H1 (cell line): ENCODE results near the gene LUC7L3. TPM values are rescaled to one million over a fixed set of nuclear protein-coding genes. Genes with fewer than 3 reads are reported as not detected.
A peak's percentile ranks its signal among the peaks of the same experiment; 100 is the strongest.

Source experiments
- CTCF ChIA-PET: fragments of 300-600 bp; sonication (Branson Sonifier 250); formaldehyde crosslinking; loops from one replicate; lab custom pipeline; 2021; ENCODE audit not compliant: partially characterized antibody; lab: Charles Lee
- POLR2A ChIA-PET: fragments of 300-600 bp; sonication (Branson Sonifier 250); formaldehyde crosslinking; loops from one replicate; lab custom pipeline; 2021; ENCODE audit warnings: inconsistent platforms; ENCODE audit not compliant: partially characterized antibody; lab: Charles Lee
- DNase-seq, 2 experiments: peaks; one replicate each; pipeline versions ENCODE4 v3.0.0 to v3.0.0-alpha.2; 2010 to 2022; ENCODE audit warnings: low spot score in 2 of 2, low read depth in 1 of 2, mixed read lengths in 1 of 2
- FAIRE-seq: peaks from 2 replicates; lab custom pipeline; 2011; peaks lifted over from hg19 to GRCh38; lab: Jason Lieb, UNC
- H2AFZ ChIP-seq: 2 replicates; pipeline ENCODE4 v1.8.1; 2012; ENCODE audit warnings: low read length, inconsistent platforms
- H2AK5ac ChIP-seq: 2 replicates; pipeline ENCODE4 v1.6.1; 2013; ENCODE audit warnings: low read depth, low read length
- H2BK120ac ChIP-seq: replicated peaks from 2 replicates; pipeline ENCODE3; 2013; ENCODE audit warnings: low read depth, low read length, inconsistent platforms
- H2BK12ac ChIP-seq: 2 replicates; pipeline ENCODE4 v1.6.1; 2013; ENCODE audit warnings: low read depth, low read length
- H2BK15ac ChIP-seq: 2 replicates; pipeline ENCODE4 v1.6.1; 2013; ENCODE audit warnings: low read length
- H2BK20ac ChIP-seq: 2 replicates; pipeline ENCODE4 v1.6.1; 2013; ENCODE audit warnings: low read length
- H2BK5ac ChIP-seq: 2 replicates; pipeline ENCODE4 v1.6.1; 2013; ENCODE audit warnings: low read depth, low read length
- H3K14ac ChIP-seq: 2 replicates; pipeline ENCODE4 v1.6.1; 2013; ENCODE audit warnings: inconsistent platforms; ENCODE audit not compliant: insufficient read length
- H3K18ac ChIP-seq: 2 replicates; pipeline ENCODE4 v1.6.1; 2013; ENCODE audit warnings: low read length; ENCODE audit errors: extremely low read depth
- H3K23ac ChIP-seq: 2 replicates; pipeline ENCODE4 v1.6.1; 2013; ENCODE audit warnings: inconsistent platforms; ENCODE audit not compliant: insufficient read length
- H3K23me2 ChIP-seq: 2 replicates; pipeline ENCODE4 v1.6.1; 2013; ENCODE audit warnings: low read depth, low read length
- H3K27ac ChIP-seq: 2 replicates; pipeline ENCODE4 v1.6.1; 2011; ENCODE audit warnings: low read depth, low read length, inconsistent platforms
- H3K27me3 ChIP-seq, 4 experiments: replicated peaks in 1 of 4; 1 replicate in 1 of 4; 2 replicates in 3 of 4; pipeline versions ENCODE4 v1.6.1 to v1.8.1; 2011 to 2013; ENCODE audit warnings: low read length in 3 of 4, mild to moderate bottlenecking in 3 of 4, inconsistent platforms in 2 of 4, mixed read lengths in 2 of 4, moderate library complexity in 1 of 4; ENCODE audit not compliant: control insufficient read depth in 3 of 4, insufficient read depth in 3 of 4; ENCODE audit errors: extremely low read depth in 1 of 4
- H3K36me3 ChIP-seq, 4 experiments: 2 replicates each; pipeline versions ENCODE4 v1.6.1 to v1.8.1; 2011 to 2013; ENCODE audit warnings: mild to moderate bottlenecking in 4 of 4, low read length in 3 of 4, moderate library complexity in 2 of 4, control low read depth in 1 of 4, inconsistent platforms in 1 of 4; ENCODE audit not compliant: insufficient read depth in 4 of 4, control insufficient read depth in 2 of 4
- H3K4ac ChIP-seq: replicated peaks from 2 replicates; pipeline ENCODE3; 2013; ENCODE audit warnings: low read length, low read depth, mixed read lengths, inconsistent platforms; ENCODE audit not compliant: insufficient read length
- H3K4me1 ChIP-seq, 4 experiments: replicated peaks in 1 of 4; 1 replicate in 1 of 4; 2 replicates in 3 of 4; pipeline versions ENCODE4 v1.6.1 to v1.8.1; 2011 to 2013; ENCODE audit warnings: low read length in 3 of 4, inconsistent platforms in 2 of 4, mixed read lengths in 1 of 4; ENCODE audit not compliant: insufficient read depth in 4 of 4, control insufficient read depth in 3 of 4
- H3K4me2 ChIP-seq, 2 experiments: 2 replicates each; pipeline versions ENCODE4 v1.6.1 to v1.8.1; 2011 to 2013; ENCODE audit warnings: low read depth in 2 of 2, low read length in 2 of 2, control low read depth in 1 of 2, inconsistent platforms in 1 of 2, mild to moderate bottlenecking in 1 of 2; ENCODE audit not compliant: insufficient read depth in 1 of 2
- H3K4me3 ChIP-seq, 4 experiments: fragments of 200-600, 300-600 bp in 1 of 4; sonication (generic), shearing (Covaris generic), sonication (Bioruptor Twin) in 1 of 4; 2 replicates each; pipeline versions ENCODE4 v1.5.1 to v1.8.1; 2011 to 2016; ENCODE audit warnings: low read length in 4 of 4, low read depth in 3 of 4, control low read depth in 2 of 4, inconsistent platforms in 2 of 4, mild to moderate bottlenecking in 2 of 4, mixed read lengths in 1 of 4, moderate library complexity in 1 of 4; ENCODE audit not compliant: insufficient read depth in 2 of 4; ENCODE audit errors: extremely low read depth in 1 of 4
- H3K56ac ChIP-seq: replicated peaks from 2 replicates; pipeline ENCODE3; 2013; ENCODE audit warnings: low read depth, mild to moderate bottlenecking, mixed read lengths, low read length, inconsistent platforms; ENCODE audit not compliant: insufficient read length
- H3K79me1 ChIP-seq: 2 replicates; pipeline ENCODE4 v1.6.1; 2013; ENCODE audit warnings: low read depth, low read length, control low read depth
- H3K79me2 ChIP-seq, 2 experiments: 2 replicates each; pipeline versions ENCODE4 v1.6.1 to v1.8.1; 2012 to 2013; ENCODE audit warnings: low read length in 2 of 2, mild to moderate bottlenecking in 2 of 2, inconsistent platforms in 1 of 2; ENCODE audit not compliant: insufficient read depth in 2 of 2, control insufficient read depth in 1 of 2
- H3K9ac ChIP-seq, 4 experiments: replicated peaks in 1 of 4; 1 replicate in 1 of 4; 2 replicates in 3 of 4; pipeline versions ENCODE4 v1.6.1 to v1.8.1; 2011 to 2013; ENCODE audit warnings: low read depth in 3 of 4, low read length in 3 of 4, control low read depth in 2 of 4, mild to moderate bottlenecking in 2 of 4, moderate library complexity in 2 of 4, inconsistent platforms in 1 of 4; ENCODE audit errors: extremely low read depth in 1 of 4
- H3K9me3 ChIP-seq, 2 experiments: 2 replicates each; pipeline versions ENCODE4 v1.6.1 to v1.8.1; 2012 to 2013; ENCODE audit warnings: mild to moderate bottlenecking in 2 of 2, moderate library complexity in 2 of 2, control low read depth in 1 of 2, inconsistent platforms in 1 of 2, low read depth in 1 of 2, low read length in 1 of 2, mixed read lengths in 1 of 2; ENCODE audit not compliant: insufficient read depth in 2 of 2
- H4K20me1 ChIP-seq, 2 experiments: replicated peaks in 1 of 2; 2 replicates each; pipeline versions ENCODE3 to v1.8.1; 2011 to 2013; ENCODE audit warnings: inconsistent platforms in 2 of 2, low read length in 2 of 2, mild to moderate bottlenecking in 1 of 2; ENCODE audit not compliant: insufficient read depth in 2 of 2, control insufficient read depth in 1 of 2
- H4K5ac ChIP-seq: 2 replicates; pipeline ENCODE4 v1.6.1; 2013; ENCODE audit warnings: low read length, low read depth, mixed read lengths, inconsistent platforms; ENCODE audit not compliant: insufficient read length
- H4K8ac ChIP-seq: 2 replicates; pipeline ENCODE4 v1.8.0; 2013; ENCODE audit warnings: mild to moderate bottlenecking, moderate library complexity, low read length, inconsistent platforms; ENCODE audit not compliant: insufficient read depth; ENCODE audit errors: extremely low read depth
- H4K91ac ChIP-seq: replicated peaks from 2 replicates; pipeline ENCODE3; 2013; ENCODE audit warnings: low read length, mixed read lengths, inconsistent platforms; ENCODE audit not compliant: insufficient read length
- KDM4A ChIP-seq: IDR thresholded peaks from one replicate; pipeline ENCODE4 v1.7.1; 2012; ENCODE audit warnings: low read depth, mild to moderate bottlenecking, moderate library complexity, low read length, inconsistent platforms; ENCODE audit not compliant: severe bottlenecking
- MAFK ChIP-seq: IDR thresholded peaks from 2 replicates; pipeline ENCODE4 v1.6.1; 2012; ENCODE audit warnings: low read depth, mild to moderate bottlenecking, improper control_type of control experiment, low read length
- NANOG ChIP-seq: IDR thresholded peaks from 2 replicates; pipeline ENCODE4 v1.6.1; 2011; ENCODE audit warnings: low read length, low read depth, mild to moderate bottlenecking, inconsistent platforms; ENCODE audit not compliant: insufficient read depth, poor library complexity, severe bottlenecking
- PHF8 ChIP-seq: fragments of 200-600 bp; sonication (generic); conservative IDR thresholded peaks from 2 replicates; pipeline ENCODE4 v1.7.1; 2012; ENCODE audit warnings: low read depth, mild to moderate bottlenecking, inconsistent platforms, low read length, moderate library complexity
- POLR2AphosphoS5 ChIP-seq: IDR thresholded peaks from 2 replicates; pipeline ENCODE4 v1.6.1; 2011; ENCODE audit warnings: low read depth, low read length
- POU5F1 ChIP-seq: IDR thresholded peaks from 2 replicates; pipeline ENCODE4 v1.6.1; 2011; ENCODE audit warnings: low read depth, mild to moderate bottlenecking, low read length, moderate library complexity
- SIN3A ChIP-seq, 2 experiments: IDR thresholded peaks in 1 of 2; conservative IDR thresholded peaks in 1 of 2; 2 replicates each; pipeline ENCODE4 v1.6.1; 2011 to 2012; ENCODE audit warnings: low read length in 2 of 2, improper control_type of control experiment in 1 of 2, low read depth in 1 of 2, mild to moderate bottlenecking in 1 of 2
- SP2 ChIP-seq: IDR thresholded peaks from 2 replicates; pipeline ENCODE4 v1.6.1; 2012; ENCODE audit warnings: mild to moderate bottlenecking, low read length, inconsistent platforms
- WGBS, 2 experiments: shearing (Covaris generic) in 1 of 2; methylation state at CpG; one replicate each; pipeline versions ENCODE4 v1.1.6 to v1.1.7; 2013 to 2015; ENCODE audit warnings: low lambda C conversion rate in 2 of 2, mixed read lengths in 2 of 2, inconsistent platforms in 1 of 2, low coverage in 1 of 2, missing lambda C conversion rate in 1 of 2; ENCODE audit not compliant: insufficient replicate concordance in 2 of 2, insufficient coverage in 1 of 2, insufficient read length in 1 of 2; ENCODE audit errors: extremely low coverage in 1 of 2, missing lambda C conversion rate in 1 of 2; 5-methylcytosine and 5-hydroxymethylcytosine counted together
- polyA plus RNA-seq, 7 experiments: library from polyadenylated mRNA; depleted of rRNA in 3 of 7; stranded (reverse) in 5 of 7; unstranded in 2 of 7; fragments of >200 nt in 5 of 7; fragments of 200-250 nt in 2 of 7; gene quantifications; 1 replicate in 5 of 7; 2 replicates in 1 of 7; 4 replicates in 1 of 7; pipeline versions ENCODE4 v1.2.1 to v1.2.3, GENCODE V29; 2011 to 2013; ENCODE audit warnings: missing spikeins in 2 of 7, mixed read lengths in 2 of 7
- total RNA-seq: library from RNA; stranded (reverse); fragmentation: NEBNext Ultra II Directional; extraction: Animal tissue kit (Norgen Biotek cat#: 25700); gene quantifications from 2 replicates; pipeline ENCODE4 v1.2.1, GENCODE V29; 2021

LUC7L3 gene
- total and polyA plus RNA-seq, 2 of the 8 experiments (the other 6 are each of a cell fraction or from before 2014, with no cell fraction given), result 102 to 126 TPM

- Histone ChIP-seq H2BK5ac (no peak overlapping the region), H3K4me3 (no peak overlapping the region), H2BK12ac (no peak overlapping the region), H2BK120ac (no peak overlapping the region), H3K23me2 (no peaks in the 10 kb centered on the region), H4K8ac (no peak overlapping the region), H2AK5ac (no peak overlapping the region), H3K4me2 (peak overlapping the region in 1 of 2 experiments; percentile 42; a peak in 1 of 4 replicates), H4K91ac (no peak overlapping the region), H2AFZ (peak overlapping the region; percentile 6; the same call in 1 of the 2 replicates), H4K5ac (no peak overlapping the region), H3K79me1 (no peaks in the 10 kb centered on the region), H3K23ac (no peak overlapping the region), H3K27me3 (no peaks in the 10 kb centered on the region), H3K14ac (no peak overlapping the region), H3K27ac (no peak overlapping the region), H3K79me2 (no peaks in the 10 kb centered on the region), H3K4ac (no peak overlapping the region), H3K18ac (no peak overlapping the region), H3K9me3 (no peaks in the 10 kb centered on the region), H3K9ac (no peak overlapping the region), H3K56ac (no peak overlapping the region), H2BK20ac (no peak overlapping the region), H4K20me1 (no peaks in the 10 kb centered on the region), H3K36me3 (no peaks in the 10 kb centered on the region), H3K4me1 (no peaks in the 10 kb centered on the region), H2BK15ac (no peak overlapping the region)
- ChIA-PET CTCF (interaction anchor here (0.8 to 4.0 kb wide), 9 partner anchors 9 to 193 kb away, joined by 3 to 17 read pairs (median 5); no protein-coding TSS in a partner anchor), POLR2A (interaction anchor here (0.7 to 2.4 kb wide), 8 partner anchors 8 to 123 kb away, joined by 3 to 9 read pairs (median 4); partner anchors contain the start of gene TOB1)
- DNase-seq, result no peak
- WGBS, 2 experiments, result 81% methylated on average over 2 of the region's 2 CpGs; no CpG with 5 or more reads in 1 of the 2 experiments
- no peak for FAIRE-seq
- TF ChIP-seq POLR2AphosphoS5 (no peak), MAFK (no peak), POU5F1 (no peak), KDM4A (no peak), SP2 (no peak), NANOG (no peak), SIN3A (conservative IDR thresholded peaks at IDR 0.05 in 1 of 2, IDR thresholded peaks at IDR 0.05 in 1 of 2; ENCODE audit: low read depth in 1 of 2, low read length in 2 of 2) (no peak), PHF8 (no peak)
Observed at GRCh38 chr17:50763716-50764475, 44.5 kb downstream of the LUC7L3 start.
